OCI-LY3 (cell line): ENCODE measurements around the gene DACH2.

Source experiments
- H2AFZ ChIP-seq: fragments of 200-600, 300-600 bp; shearing (Covaris generic); 2 replicates; pipeline ENCODE4 v1.6.0; 2014; ENCODE audit warnings: antibody characterized with exemption, low read depth, low read length
- H3K27ac ChIP-seq: fragments of 200-600, 300-600 bp; sonication (generic); 2 replicates; pipeline ENCODE4 v1.5.1; 2014; ENCODE audit warnings: mild to moderate bottlenecking, low read length, moderate library complexity, mixed read lengths
- H3K27me3 ChIP-seq: fragments of 200-600, 300-600 bp; sonication (generic); 2 replicates; pipeline ENCODE4 v1.6.1; 2014; ENCODE audit warnings: low read depth, low read length, mixed read lengths
- H3K36me3 ChIP-seq: fragments of 200-600, 300-600 bp; sonication (generic); replicated peaks from 2 replicates; pipeline ENCODE3; 2014; ENCODE audit warnings: low read depth, low read length, mixed read lengths
- H3K4me1 ChIP-seq: fragments of 300-600, 200-600 bp; sonication (generic); 2 replicates; pipeline ENCODE4 v1.6.1; 2014; ENCODE audit warnings: low read length, mixed read lengths
- H3K4me2 ChIP-seq: fragments of 200-600, 300-600 bp; sonication (generic); 2 replicates; pipeline ENCODE4 v1.6.1; 2014; ENCODE audit warnings: low read length, mixed read lengths
- H3K4me3 ChIP-seq: fragments of 300-600, 200-600 bp; sonication (generic); 2 replicates; pipeline ENCODE4 v1.5.1; 2014; ENCODE audit warnings: antibody characterized with exemption, mild to moderate bottlenecking, low read length, moderate library complexity
- H3K79me2 ChIP-seq: fragments of 300-600, 200-600 bp; shearing (Covaris generic); 2 replicates; pipeline ENCODE4 v1.6.1; 2014; ENCODE audit warnings: mild to moderate bottlenecking, low read length, mixed read lengths
- H3K9ac ChIP-seq: fragments of 300-600, 200-600 bp; shearing (Covaris generic); 2 replicates; pipeline ENCODE4 v1.6.0; 2014; ENCODE audit warnings: mild to moderate bottlenecking, low read length, moderate library complexity
- H3K9me3 ChIP-seq: fragments of 200-600, 300-600 bp; shearing (Covaris generic); 2 replicates; pipeline ENCODE4 v1.6.1; 2014; ENCODE audit warnings: low read length, mixed read lengths; ENCODE audit not compliant: insufficient read depth
- H4K20me1 ChIP-seq: fragments of 200-600, 300-600 bp; sonication (generic); 2 replicates; pipeline ENCODE4 v1.6.1; 2016; ENCODE audit warnings: low read length, mixed read lengths; ENCODE audit not compliant: insufficient read depth
- EZH2phosphoT487 ChIP-seq: fragments of 200-600 bp; shearing (Covaris generic); IDR thresholded peaks from 2 replicates; pipeline ENCODE4 v1.6.1; 2018; ENCODE audit warnings: antibody characterized with exemption, mixed run types, low read depth
- TF ChIP-seq, protein P1 (sequence below): fragments of 200-600, 300-600 bp; sonication (generic); IDR thresholded peaks from 2 replicates; pipeline ENCODE4 v1.5.1; 2014; ENCODE audit warnings: antibody characterized with exemption, low read length, low read depth

DACH2 gene

DNA sequence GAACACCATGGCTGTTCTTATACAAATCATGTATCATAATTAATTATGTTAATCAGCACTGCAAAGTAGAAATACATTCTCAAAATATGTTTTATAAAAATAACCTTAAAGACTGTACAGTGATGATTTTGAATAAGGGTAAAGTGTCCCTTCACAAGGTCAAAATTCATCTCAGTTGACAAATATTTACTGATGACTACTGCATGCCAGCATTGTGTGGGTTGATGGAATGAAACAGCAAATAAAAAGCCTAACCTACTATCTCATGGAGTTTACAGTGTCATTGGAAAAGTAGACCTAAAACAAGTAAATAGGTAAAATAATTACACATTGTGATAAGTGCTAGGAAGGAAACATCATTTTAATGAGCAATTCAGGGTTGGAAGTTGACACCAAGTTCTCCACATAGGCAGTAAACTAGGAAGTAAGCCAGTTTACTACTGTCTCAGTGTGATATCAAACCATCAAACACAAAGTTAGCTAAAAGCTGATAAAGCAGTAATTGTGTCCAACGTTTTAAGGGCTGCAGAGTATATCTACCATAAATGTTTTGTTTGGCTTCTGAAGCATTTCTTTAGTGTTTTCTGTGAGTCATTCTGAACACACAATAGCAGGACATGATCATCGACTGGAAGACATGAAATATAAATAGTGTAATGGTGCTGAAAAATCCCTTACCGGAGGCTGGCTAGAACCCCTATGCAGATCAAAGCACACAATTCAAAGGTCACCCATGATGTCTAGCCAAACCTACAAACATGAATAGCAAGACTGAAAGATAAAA, 221.8 kb downstream of the DACH2 start:
- no peak overlapping the region for H3K27ac ChIP-seq
- no peak overlapping the region for H3K4me2 ChIP-seq
- no peaks in the 10 kb centered on the region for H3K4me1 ChIP-seq
- no peaks in the 10 kb centered on the region for H4K20me1 ChIP-seq
- no peaks in the 10 kb centered on the region for H3K27me3 ChIP-seq
- H3K4me3 ChIP-seq, result no peak overlapping the region
- no peaks in the 10 kb centered on the region for H3K9me3 ChIP-seq
- H2AFZ ChIP-seq, result no peak overlapping the region
- no peak overlapping the region for H3K9ac ChIP-seq
- no peaks in the 10 kb centered on the region for H3K79me2 ChIP-seq
- no peak for TF ChIP-seq EZH2phosphoT487
- TF ChIP-seq, protein P1, sequence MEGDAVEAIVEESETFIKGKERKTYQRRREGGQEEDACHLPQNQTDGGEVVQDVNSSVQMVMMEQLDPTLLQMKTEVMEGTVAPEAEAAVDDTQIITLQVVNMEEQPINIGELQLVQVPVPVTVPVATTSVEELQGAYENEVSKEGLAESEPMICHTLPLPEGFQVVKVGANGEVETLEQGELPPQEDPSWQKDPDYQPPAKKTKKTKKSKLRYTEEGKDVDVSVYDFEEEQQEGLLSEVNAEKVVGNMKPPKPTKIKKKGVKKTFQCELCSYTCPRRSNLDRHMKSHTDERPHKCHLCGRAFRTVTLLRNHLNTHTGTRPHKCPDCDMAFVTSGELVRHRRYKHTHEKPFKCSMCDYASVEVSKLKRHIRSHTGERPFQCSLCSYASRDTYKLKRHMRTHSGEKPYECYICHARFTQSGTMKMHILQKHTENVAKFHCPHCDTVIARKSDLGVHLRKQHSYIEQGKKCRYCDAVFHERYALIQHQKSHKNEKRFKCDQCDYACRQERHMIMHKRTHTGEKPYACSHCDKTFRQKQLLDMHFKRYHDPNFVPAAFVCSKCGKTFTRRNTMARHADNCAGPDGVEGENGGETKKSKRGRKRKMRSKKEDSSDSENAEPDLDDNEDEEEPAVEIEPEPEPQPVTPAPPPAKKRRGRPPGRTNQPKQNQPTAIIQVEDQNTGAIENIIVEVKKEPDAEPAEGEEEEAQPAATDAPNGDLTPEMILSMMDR, result no peak
- no peaks in the 10 kb centered on the region for H3K36me3 ChIP-seq

- TF ChIP-seq, protein P1, result no peak
- TF ChIP-seq EZH2phosphoT487, result no peak
- Histone ChIP-seq H4K20me1 (no peaks in the 10 kb centered on the region), H3K27me3 (no peaks in the 10 kb centered on the region), H3K36me3 (no peaks in the 10 kb centered on the region), H3K4me3 (no peak overlapping the region), H3K27ac (no peak overlapping the region), H3K4me1 (no peaks in the 10 kb centered on the region), H3K79me2 (no peaks in the 10 kb centered on the region), H3K4me2 (no peak overlapping the region), H3K9ac (no peak overlapping the region), H2AFZ (no peak overlapping the region), H3K9me3 (no peaks in the 10 kb centered on the region)
Observed at GRCh38 chrX:86370927-86371326, 222.7 kb downstream of the DACH2 start.

DNA sequence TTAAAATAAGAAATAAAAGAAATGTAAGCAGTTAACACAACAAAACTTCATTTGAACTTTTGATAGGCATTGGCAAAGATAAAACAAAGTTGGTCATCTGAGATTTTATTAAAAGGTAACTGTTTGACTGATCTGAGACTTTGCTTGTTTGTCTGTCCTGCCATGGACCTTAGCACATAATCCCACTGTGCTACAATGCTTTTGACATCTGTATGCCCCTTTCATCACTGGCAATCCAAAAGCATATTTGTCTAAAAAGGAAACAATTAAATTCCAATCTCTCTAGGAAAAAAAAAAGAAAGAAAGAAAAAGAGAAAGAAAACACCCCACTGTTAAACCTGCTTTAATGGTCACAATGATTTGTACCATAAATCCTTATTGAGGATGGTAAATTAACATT, 231.0 kb downstream of the DACH2 start:
- no peaks in the 10 kb centered on the region for H3K27me3 ChIP-seq
- H3K4me3 ChIP-seq, result no peak overlapping the region
- TF ChIP-seq EZH2phosphoT487, result no peak
- TF ChIP-seq, protein P1, result no peak
- H2AFZ ChIP-seq, result no peak overlapping the region
- no peaks in the 10 kb centered on the region for H3K79me2 ChIP-seq
- no peaks in the 10 kb centered on the region for H3K4me1 ChIP-seq
- no peaks in the 10 kb centered on the region for H3K9me3 ChIP-seq
- no peaks in the 10 kb centered on the region for H3K36me3 ChIP-seq
- no peak overlapping the region for H3K27ac ChIP-seq
- no peaks in the 10 kb centered on the region for H4K20me1 ChIP-seq
- no peak overlapping the region for H3K9ac ChIP-seq
- H3K4me2 ChIP-seq, result no peak overlapping the region

DNA sequence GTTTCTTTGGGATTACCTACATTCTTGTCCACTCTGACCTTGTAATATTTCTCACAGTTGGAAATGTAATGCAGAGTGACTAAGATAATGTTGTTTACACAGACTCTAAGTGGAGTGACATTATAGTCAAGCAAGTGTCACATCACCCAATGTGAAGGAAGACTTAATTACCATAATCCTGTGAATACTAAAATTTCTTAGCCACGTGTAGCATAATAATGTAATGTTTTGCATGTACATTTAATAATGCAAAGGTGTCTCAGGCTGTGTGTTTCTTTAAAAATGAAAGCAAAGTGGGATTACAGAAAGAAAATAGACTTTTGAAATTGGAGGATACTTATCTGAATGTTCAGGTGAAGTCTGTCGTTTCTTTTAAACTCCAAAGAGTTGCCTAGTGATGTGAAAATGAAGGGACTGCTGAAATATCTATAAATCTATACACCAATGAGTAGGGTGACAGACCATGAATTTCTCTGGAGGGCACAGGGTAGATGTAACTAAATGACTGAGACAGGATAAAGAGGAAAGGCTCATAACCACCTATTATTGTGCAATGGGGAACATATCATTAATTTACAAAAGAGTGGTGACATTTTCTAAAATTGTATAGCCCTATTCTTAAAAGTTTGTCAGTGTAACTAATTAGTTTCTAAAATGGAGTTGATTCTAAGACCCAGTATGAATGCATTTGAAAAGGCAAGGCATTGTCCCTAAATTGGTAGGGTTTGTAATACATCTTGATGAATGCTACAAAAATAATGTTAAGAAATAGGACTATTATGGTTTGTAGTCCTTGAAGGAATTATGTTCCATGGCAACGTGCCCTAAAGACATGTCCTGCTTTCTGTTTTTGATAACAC, 235.7 kb downstream of the DACH2 start:
- Histone ChIP-seq H3K27ac (no peak overlapping the region), H3K9me3 (no peaks in the 10 kb centered on the region), H3K4me2 (no peak overlapping the region), H3K4me1 (no peaks in the 10 kb centered on the region), H3K9ac (no peak overlapping the region), H3K4me3 (no peak overlapping the region), H2AFZ (no peak overlapping the region), H3K27me3 (no peaks in the 10 kb centered on the region), H4K20me1 (no peaks in the 10 kb centered on the region), H3K79me2 (no peaks in the 10 kb centered on the region), H3K36me3 (no peaks in the 10 kb centered on the region)
- TF ChIP-seq EZH2phosphoT487, result no peak
- TF ChIP-seq, protein P1, result no peak
